DND-41 (cell line): Measurements from ENCODE around the gene ZNF808.
"Not testable (repeated sequence)": the region's sequence is repeated elsewhere in the genome, so short reads cannot be mapped to it uniquely, and the experiment has no call there.

Source experiments
- ATAC-seq: fragments of 200-7000 bp; cut with Tn5 transposase; 3 replicates; pipeline ENCODE4 v1.9.1; 2021; ENCODE audit warnings: low read depth; ENCODE audit not compliant: insufficient read depth
- DNase-seq: peaks from one replicate; pipeline ENCODE4 v3.0.0-alpha.2; 2020
- H2AFZ ChIP-seq: 2 replicates; pipeline ENCODE4 v1.6.0; 2012; ENCODE audit warnings: low read depth, low read length
- H3K27ac ChIP-seq: 2 replicates; pipeline ENCODE4 v1.5.1; 2012; ENCODE audit warnings: low read length, inconsistent platforms
- H3K27me3 ChIP-seq: fragments of 200-600 bp; sonication (generic); 2 replicates; pipeline ENCODE4 v1.6.0; 2012; ENCODE audit warnings: low read length, mild to moderate bottlenecking, inconsistent platforms; ENCODE audit not compliant: insufficient read depth, poor library complexity
- H3K36me3 ChIP-seq: 2 replicates; pipeline ENCODE4 v1.5.1; 2012; ENCODE audit warnings: low read length, inconsistent platforms; ENCODE audit not compliant: insufficient read depth
- H3K4me1 ChIP-seq: 2 replicates; pipeline ENCODE4 v1.5.1; 2012; ENCODE audit warnings: mild to moderate bottlenecking, low read length; ENCODE audit not compliant: insufficient read depth
- H3K4me2 ChIP-seq: 2 replicates; pipeline ENCODE4 v1.6.0; 2012; ENCODE audit warnings: mild to moderate bottlenecking, moderate library complexity, low read length, inconsistent platforms; ENCODE audit not compliant: insufficient read depth
- H3K4me3 ChIP-seq, 2 experiments: fragments of 200-600 bp in 1 of 2; shearing (Covaris generic) in 1 of 2; 2 replicates each; pipeline ENCODE4 v1.5.1; 2012 to 2016; ENCODE audit warnings: inconsistent platforms in 2 of 2, low read length in 2 of 2, mild to moderate bottlenecking in 2 of 2, low read depth in 1 of 2, moderate library complexity in 1 of 2
- H3K79me2 ChIP-seq: 2 replicates; pipeline ENCODE4 v1.6.0; 2012; ENCODE audit warnings: low read length, inconsistent platforms; ENCODE audit not compliant: insufficient read depth
- H3K9ac ChIP-seq: 2 replicates; pipeline ENCODE4 v1.6.0; 2012; ENCODE audit warnings: low read depth, mild to moderate bottlenecking, inconsistent platforms, low read length, moderate library complexity
- H3K9me3 ChIP-seq: 2 replicates; pipeline ENCODE4 v1.5.1; 2012; ENCODE audit warnings: low read length, moderate library complexity, mild to moderate bottlenecking, inconsistent platforms; ENCODE audit not compliant: insufficient read depth, severe bottlenecking
- H4K20me1 ChIP-seq: 2 replicates; pipeline ENCODE4 v1.6.0; 2012; ENCODE audit warnings: low read length; ENCODE audit not compliant: insufficient read depth
- EZH2 ChIP-seq: IDR thresholded peaks from 3 replicates; pipeline ENCODE4 v1.6.1; 2012; ENCODE audit warnings: borderline replicate concordance, low read depth, mild to moderate bottlenecking, moderate library complexity, low read length, inconsistent platforms; ENCODE audit not compliant: severe bottlenecking
- TF ChIP-seq, protein P1 (sequence below): IDR thresholded peaks from 2 replicates; pipeline ENCODE4 v1.5.1; 2012; ENCODE audit warnings: borderline replicate concordance, low read length, moderate library complexity, mild to moderate bottlenecking; ENCODE audit not compliant: poor library complexity, severe bottlenecking; ENCODE audit errors: extremely low read depth

ZNF808 gene

GRCh38 chr19:52566588-52566987 lies 39.1 kb downstream of the ZNF808 start:
- Histone ChIP-seq H3K4me1 (peaks cover 15% of the 10 kb centered on the region), H3K36me3 (peaks cover 31% of the 10 kb centered on the region), H2AFZ (no peak overlapping the region), H3K4me3 (no peak overlapping the region), H3K27me3 (no peaks in the 10 kb centered on the region), H3K27ac (no peak overlapping the region), H4K20me1 (no peaks in the 10 kb centered on the region), H3K79me2 (peaks cover 27% of the 10 kb centered on the region), H3K4me2 (no peak overlapping the region), H3K9ac (no peak overlapping the region), H3K9me3 (no peaks in the 10 kb centered on the region)
- TF ChIP-seq EZH2: no peak
- TF ChIP-seq, protein P1, sequence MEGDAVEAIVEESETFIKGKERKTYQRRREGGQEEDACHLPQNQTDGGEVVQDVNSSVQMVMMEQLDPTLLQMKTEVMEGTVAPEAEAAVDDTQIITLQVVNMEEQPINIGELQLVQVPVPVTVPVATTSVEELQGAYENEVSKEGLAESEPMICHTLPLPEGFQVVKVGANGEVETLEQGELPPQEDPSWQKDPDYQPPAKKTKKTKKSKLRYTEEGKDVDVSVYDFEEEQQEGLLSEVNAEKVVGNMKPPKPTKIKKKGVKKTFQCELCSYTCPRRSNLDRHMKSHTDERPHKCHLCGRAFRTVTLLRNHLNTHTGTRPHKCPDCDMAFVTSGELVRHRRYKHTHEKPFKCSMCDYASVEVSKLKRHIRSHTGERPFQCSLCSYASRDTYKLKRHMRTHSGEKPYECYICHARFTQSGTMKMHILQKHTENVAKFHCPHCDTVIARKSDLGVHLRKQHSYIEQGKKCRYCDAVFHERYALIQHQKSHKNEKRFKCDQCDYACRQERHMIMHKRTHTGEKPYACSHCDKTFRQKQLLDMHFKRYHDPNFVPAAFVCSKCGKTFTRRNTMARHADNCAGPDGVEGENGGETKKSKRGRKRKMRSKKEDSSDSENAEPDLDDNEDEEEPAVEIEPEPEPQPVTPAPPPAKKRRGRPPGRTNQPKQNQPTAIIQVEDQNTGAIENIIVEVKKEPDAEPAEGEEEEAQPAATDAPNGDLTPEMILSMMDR: no peak
- ATAC-seq (no peak), DNase-seq (no peak)

DNA sequence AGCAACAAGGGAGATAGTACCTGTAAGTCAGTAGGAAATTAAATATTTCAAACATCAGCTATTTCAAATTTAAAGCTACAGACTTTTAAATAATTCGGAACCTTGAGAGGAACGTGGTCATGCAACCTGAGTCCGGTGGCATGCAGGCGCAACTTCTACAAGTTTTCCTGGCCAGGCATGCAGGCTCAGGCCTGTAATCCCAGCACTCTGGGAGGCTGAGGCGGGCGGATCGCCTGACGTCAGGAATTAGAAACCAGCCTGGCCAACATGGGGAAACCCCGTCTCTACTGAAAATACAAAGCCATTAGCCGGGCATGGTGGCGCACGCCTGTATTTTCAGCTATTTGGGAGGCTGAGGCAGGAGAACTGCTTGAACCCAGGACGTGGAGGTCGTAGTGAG lies 40.5 kb downstream of the ZNF808 start:
- no peaks in the 10 kb centered on the region for H3K27me3 ChIP-seq
- H4K20me1 ChIP-seq: peaks cover 4% of the 10 kb centered on the region; the same call in 1 of the 2 replicates
- no peaks in the 10 kb centered on the region for H3K9me3 ChIP-seq
- no peak for DNase-seq
- ATAC-seq: no peak
- peaks cover 27% of the 10 kb centered on the region for H3K79me2 ChIP-seq
- peaks cover 28% of the 10 kb centered on the region for H3K4me1 ChIP-seq
- no peak overlapping the region for H3K4me3 ChIP-seq
- H3K27ac ChIP-seq: no peak overlapping the region
- no peak overlapping the region for H3K9ac ChIP-seq
- H3K36me3 ChIP-seq: peaks cover 28% of the 10 kb centered on the region
- H2AFZ ChIP-seq: no peak overlapping the region
- TF ChIP-seq EZH2: no peak
- TF ChIP-seq, protein P1: no peak
- H3K4me2 ChIP-seq: no peak overlapping the region

GRCh38 chr19:52569638-52569999 lies 42.2 kb downstream of the ZNF808 start:
- H3K36me3 ChIP-seq: peaks cover 30% of the 10 kb centered on the region
- H3K79me2 ChIP-seq: peaks cover 43% of the 10 kb centered on the region
- H3K9me3 ChIP-seq, H3K27me3 ChIP-seq, DNase-seq: not testable (repeated sequence)
- ATAC-seq: peak; percentile 20
- peaks cover 32% of the 10 kb centered on the region for H3K4me1 ChIP-seq
- peak overlapping the region; percentile 11; the same call in 1 of the 2 replicates for H3K27ac ChIP-seq
- peaks cover 13% of the 10 kb centered on the region; the same call in 1 of the 2 replicates for H4K20me1 ChIP-seq
- peak overlapping the region; percentile 6 to 85; a peak in 3 of 4 replicates for H3K4me3 ChIP-seq
- peak overlapping the region; percentile 83 for H3K9ac ChIP-seq
- peak overlapping the region; percentile 74 for H3K4me2 ChIP-seq
- peak overlapping the region; percentile 56 for H2AFZ ChIP-seq

DNA sequence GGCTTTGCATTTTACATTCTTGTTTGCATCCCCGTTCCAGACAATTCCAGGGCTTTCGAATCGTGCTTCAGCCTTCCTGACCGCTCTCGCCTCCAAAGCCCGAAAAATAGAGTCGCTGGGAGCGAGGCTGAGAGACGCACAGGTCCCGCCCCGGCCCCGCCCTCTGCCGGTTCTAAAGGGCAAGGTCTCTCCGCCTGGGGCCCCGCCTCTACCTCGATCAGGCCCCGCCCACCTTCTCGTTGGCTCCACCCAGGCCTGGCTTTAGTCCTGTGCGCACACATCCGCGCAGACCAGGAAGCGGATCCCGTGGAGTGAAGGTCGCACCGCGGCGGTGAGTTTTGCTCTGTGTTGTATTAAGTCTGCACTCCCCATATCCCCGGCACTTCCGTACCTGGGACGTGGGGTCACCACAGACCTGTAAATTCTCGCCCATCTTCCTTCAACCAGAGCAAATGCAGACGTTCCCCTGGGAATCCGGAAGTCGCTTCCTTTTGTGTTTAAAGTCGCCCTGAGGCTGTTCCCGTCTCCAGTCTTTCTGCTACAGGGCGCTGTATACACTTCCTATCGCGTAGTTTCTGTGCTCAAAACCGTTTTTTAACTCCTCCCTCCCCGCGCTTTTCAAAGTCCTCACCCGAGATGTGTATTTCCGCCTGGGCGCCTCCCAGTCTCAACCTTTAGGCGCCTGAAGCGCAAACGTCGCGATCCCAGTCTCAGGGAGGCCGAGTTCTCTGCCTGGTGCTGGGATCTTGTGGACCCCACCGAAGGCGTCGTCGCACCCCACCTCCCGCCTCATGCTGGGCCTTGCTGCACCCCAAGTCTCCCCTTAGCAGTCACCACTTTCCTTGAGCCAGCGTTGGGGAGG lies 42.8 kb downstream of the ZNF808 start, which contains the start of gene ZNF701:
TSS of gene ZNF701 (plus strand) at position 288 of the 862 bp plus-strand sequence. CDS start 3,861 bp downstream, outside the sequence.
- Histone ChIP-seq H3K36me3 (peaks cover 31% of the 10 kb centered on the region), H3K9me3 (no peaks in the 10 kb centered on the region), H3K4me2 (peak within 1 kb of the TSS; percentile 74), H4K20me1 (peaks cover 13% of the 10 kb centered on the region; the same call in 1 of the 2 replicates), H3K4me1 (peaks cover 32% of the 10 kb centered on the region), H2AFZ (peak within 1 kb of the TSS; percentile 82), H3K4me3 (peak within 1 kb of the TSS; percentile 49 to 85), H3K27ac (peak within 1 kb of the TSS; percentile 97), H3K27me3 (no peaks in the 10 kb centered on the region), H3K9ac (peak within 1 kb of the TSS; percentile 83), H3K79me2 (peaks cover 43% of the 10 kb centered on the region)
- DNase-seq: peak; percentile 97
- ATAC-seq: peak; percentile 92
- TF ChIP-seq EZH2: no peak
- TF ChIP-seq, protein P1: peak; percentile 33
